Parathyroid adenoma (tissue), 2 donors: Measurements from ENCODE around the gene KRTAP4-2.
"Not testable (repeated sequence)": the region's sequence is repeated elsewhere in the genome, so short reads cannot be mapped to it uniquely, and the experiment has no call there.

Experiments used
- H2AFZ ChIP-seq: fragments of 300-600 bp; sonication (generic); one replicate; pipeline ENCODE4 v1.7.0; 2017; ENCODE audit warnings: antibody characterized with exemption, mild to moderate bottlenecking
- H3K27ac ChIP-seq: fragments of 300-600 bp; sonication (generic); one replicate; pipeline ENCODE4 v1.7.0; 2017
- H3K27me3 ChIP-seq: fragments of 300-600 bp; sonication (generic); one replicate; pipeline ENCODE4 v1.7.0; 2017; ENCODE audit warnings: low read length; ENCODE audit not compliant: control insufficient read depth, insufficient read depth
- H3K36me3 ChIP-seq: fragments of 300-600 bp; sonication (generic); one replicate; pipeline ENCODE4 v1.7.0; 2017; ENCODE audit warnings: low read length; ENCODE audit not compliant: control insufficient read depth, insufficient read depth
- H3K4me1 ChIP-seq: fragments of 300-600 bp; sonication (generic); one replicate; pipeline ENCODE4 v1.7.0; 2017; ENCODE audit warnings: control low read depth
- H3K4me2 ChIP-seq: fragments of 300-600 bp; sonication (generic); one replicate; pipeline ENCODE4 v1.7.0; 2017; ENCODE audit warnings: low read length
- H3K4me3 ChIP-seq: fragments of 300-600 bp; sonication (generic); one replicate; pipeline ENCODE4 v1.7.0; 2017; ENCODE audit warnings: low read depth, low read length
- H3K79me2 ChIP-seq: fragments of 300-600 bp; sonication (generic); one replicate; pipeline ENCODE4 v1.7.0; 2017; ENCODE audit warnings: control low read depth
- H3K9ac ChIP-seq: fragments of 300-600 bp; sonication (generic); one replicate; pipeline ENCODE4 v1.7.0; 2017; ENCODE audit warnings: mild to moderate bottlenecking
- H3K9me3 ChIP-seq: fragments of 300-600 bp; sonication (generic); one replicate; pipeline ENCODE4 v1.7.0; 2017; ENCODE audit warnings: low read length; ENCODE audit not compliant: control insufficient read depth
- CTCF ChIP-seq: fragments of 300-600 bp; sonication (generic); IDR thresholded peaks from one replicate; pipeline ENCODE4 v1.7.0; 2017; ENCODE audit warnings: antibody characterized with exemption, mild to moderate bottlenecking
- donor health status: primary hyperparathyroidism.

Gene KRTAP4-2

GRCh38 chr17:41190328-41190727, 12.3 kb upstream of the KRTAP4-2 start:
- Histone ChIP-seq H3K9ac (no peak overlapping the region), H2AFZ (no peak overlapping the region), H3K79me2 (no peaks in the 10 kb centered on the region), H3K36me3 (no peaks in the 10 kb centered on the region), H3K27ac (no peak overlapping the region), H3K4me2 (no peak overlapping the region), H3K4me1 (no peaks in the 10 kb centered on the region), H3K9me3 (no peaks in the 10 kb centered on the region), H3K4me3 (no peak overlapping the region), H3K27me3 (no peaks in the 10 kb centered on the region)
- TF ChIP-seq CTCF = no peak

- H2AFZ ChIP-seq, H3K27ac ChIP-seq, H3K27me3 ChIP-seq, H3K36me3 ChIP-seq, H3K79me2 ChIP-seq, H3K9me3 ChIP-seq, H3K4me1 ChIP-seq, H3K4me2 ChIP-seq, H3K4me3 ChIP-seq, H3K9ac ChIP-seq: not testable (repeated sequence)
These were observed 11.9 kb upstream of the KRTAP4-2 start, which contains the start of gene KRTAP9-1 for GRCh38 chr17:41189837-41190318. Gene KRTAP9-1, plus strand, starts transcription at chr17:41189887. Its CDS starts 0 bp downstream, at chr17:41189887.

- H2AFZ ChIP-seq = no peak overlapping the region
- H3K4me1 ChIP-seq = no peaks in the 10 kb centered on the region
- no peak overlapping the region for H3K9ac ChIP-seq
- no peak for TF ChIP-seq CTCF
- no peaks in the 10 kb centered on the region for H3K79me2 ChIP-seq
- H3K9me3 ChIP-seq = no peaks in the 10 kb centered on the region
- no peak overlapping the region for H3K4me2 ChIP-seq
- H3K27me3 ChIP-seq = no peaks in the 10 kb centered on the region
- H3K4me3 ChIP-seq = no peak overlapping the region
- H3K36me3 ChIP-seq = no peaks in the 10 kb centered on the region
- H3K27ac ChIP-seq = no peak overlapping the region
These were observed 8.9 kb upstream of the KRTAP4-2 start for GRCh38 chr17:41186872-41187271.

DNA sequence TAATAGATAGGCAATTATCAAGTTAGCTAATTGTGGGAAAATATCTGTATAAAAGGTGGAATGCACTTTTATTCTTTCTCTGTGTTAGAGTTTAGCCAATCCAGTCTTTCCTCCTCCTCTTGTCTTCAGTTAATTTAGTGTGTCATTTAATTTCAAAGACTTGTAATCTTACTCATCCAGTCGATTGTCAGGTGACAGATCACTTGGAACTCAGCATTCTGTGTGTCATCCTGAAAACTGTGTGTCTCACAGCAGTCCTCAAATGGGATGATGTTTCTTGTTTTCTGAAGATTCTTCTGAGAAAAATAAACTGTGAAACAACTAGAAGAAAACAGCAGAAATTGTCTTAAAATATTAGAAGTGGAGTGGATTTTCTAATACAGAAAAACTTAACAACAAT, 7.0 kb upstream of the KRTAP4-2 start:
- Histone ChIP-seq H3K27me3 (no peaks in the 10 kb centered on the region), H3K79me2 (no peaks in the 10 kb centered on the region), H3K9me3 (no peaks in the 10 kb centered on the region)

GRCh38 chr17:41184480-41184961, 6.5 kb upstream of the KRTAP4-2 start, which contains the start of gene KRTAP4-1:
Gene KRTAP4-1, minus strand, starts transcription at chr17:41184911. Its CDS starts 57 bp downstream, at chr17:41184854.
- H3K27me3 ChIP-seq = no peaks in the 10 kb centered on the region
- no peak within 1 kb of the TSS for H3K4me2 ChIP-seq
- H3K9me3 ChIP-seq = no peaks in the 10 kb centered on the region
- H3K27ac ChIP-seq = no peak within 1 kb of the TSS
- no peaks in the 10 kb centered on the region for H3K79me2 ChIP-seq
- H3K9ac ChIP-seq = no peak within 1 kb of the TSS
- no peaks in the 10 kb centered on the region for H3K36me3 ChIP-seq
- no peak for TF ChIP-seq CTCF
- no peak within 1 kb of the TSS for H3K4me3 ChIP-seq
- no peak within 1 kb of the TSS for H2AFZ ChIP-seq
- H3K4me1 ChIP-seq = no peaks in the 10 kb centered on the region

More for the DNA sequence above, 7.0 kb upstream of the KRTAP4-2 start:
- no peak overlapping the region for H3K4me2 ChIP-seq
- H3K4me3 ChIP-seq = no peak overlapping the region
- TF ChIP-seq CTCF = no peak
- no peak overlapping the region for H3K9ac ChIP-seq
- H3K4me1 ChIP-seq = no peaks in the 10 kb centered on the region
- no peak overlapping the region for H3K27ac ChIP-seq
- no peak overlapping the region for H2AFZ ChIP-seq
- no peaks in the 10 kb centered on the region for H3K36me3 ChIP-seq
